Stimulated activated CD4-positive, alpha-beta T cell treated with anti-CD3 and anti-CD28 coated beads, Interleukin-15, amount 100 ng/mL, for 24 hours (primary cell): Measurements from ENCODE around the gene SLC12A5.
A peak's percentile ranks its signal among the peaks of the same experiment; 100 is the strongest.
"Not testable (repeated sequence)": the region's sequence is repeated elsewhere in the genome, so short reads cannot be mapped to it uniquely, and the experiment has no call there.

Experiments
- DNase-seq: peaks from one replicate; pipeline ENCODE4 v3.0.0-alpha.2; 2020

The SLC12A5 gene

GRCh38 chr20:46028772-46029371 lies at the start of gene SLC12A5:
Gene SLC12A5, plus strand, starts transcription at chr20:46029215. Its CDS starts 130 bp downstream, at chr20:46029345.
- no peak for DNase-seq

- no peak for DNase-seq
Observed at GRCh38 chr20:45981261-45981660, 47.8 kb upstream of the SLC12A5 start.

DNA sequence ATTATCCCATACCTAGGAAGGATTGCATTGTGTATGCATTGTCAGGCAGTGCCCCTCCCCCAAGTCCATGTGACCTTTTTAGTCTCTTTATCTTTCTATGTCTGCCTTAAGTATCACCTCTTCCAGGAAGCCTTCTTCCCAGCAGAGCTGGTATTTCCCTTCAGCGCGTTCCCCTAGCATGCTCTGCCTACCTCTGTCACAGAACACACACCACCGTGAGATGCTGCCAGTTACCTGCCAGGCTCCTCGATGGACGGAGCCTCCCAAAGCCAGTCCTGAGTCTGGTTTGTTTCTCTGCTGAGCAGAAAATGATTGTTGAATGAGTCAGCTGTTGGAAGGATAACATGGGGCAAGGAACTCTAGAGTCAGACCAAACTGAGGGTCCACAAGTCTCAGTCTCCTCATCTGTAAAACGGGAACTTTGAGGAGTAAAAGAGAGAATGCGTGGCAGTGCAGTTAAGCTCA lies 45.7 kb upstream of the SLC12A5 start:
- DNase-seq = no peak

GRCh38 chr20:45985573-45985972 lies 43.4 kb upstream of the SLC12A5 start:
- no peak for DNase-seq

DNA sequence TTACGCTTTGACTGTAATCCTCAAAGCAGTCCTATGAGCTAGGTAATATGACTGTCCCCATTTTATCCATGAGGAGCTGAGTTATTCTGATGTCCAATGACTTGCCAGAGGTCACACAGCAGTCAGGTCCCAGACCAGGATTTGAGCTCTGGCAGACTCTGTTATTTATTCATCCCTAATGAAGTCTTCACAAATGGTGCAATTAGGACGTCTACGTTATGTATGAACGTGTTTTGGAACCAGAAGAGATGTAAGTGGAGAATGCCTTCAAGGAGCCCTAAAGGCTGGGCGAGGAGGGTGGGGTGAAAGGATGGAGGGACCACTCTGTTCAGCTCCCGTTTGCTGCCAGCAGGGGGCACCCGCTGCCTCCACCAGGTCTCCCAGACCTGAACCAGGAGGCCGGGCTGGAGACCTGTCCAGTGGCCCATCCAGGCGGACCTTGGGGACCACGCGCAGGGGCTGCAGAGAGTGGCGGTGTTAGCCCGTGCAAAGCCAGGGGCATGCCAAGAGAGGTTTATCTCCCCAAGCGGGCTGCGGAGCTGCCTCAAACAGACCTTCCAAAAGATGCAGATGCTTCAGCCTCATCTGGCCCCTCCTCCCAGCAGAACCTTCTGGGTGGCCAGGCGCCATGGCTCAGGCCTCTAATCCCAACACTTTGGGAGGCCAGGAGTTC lies 41.8 kb upstream of the SLC12A5 start:
- peak; percentile 86 for DNase-seq

- DNase-seq = not testable (repeated sequence)
Observed at GRCh38 chr20:45988830-45989229, 40.2 kb upstream of the SLC12A5 start.

GRCh38 chr20:45991616-45992015 lies 37.4 kb upstream of the SLC12A5 start:
- no peak for DNase-seq

- DNase-seq = no peak
Observed at GRCh38 chr20:45993197-45993951, 35.6 kb upstream of the SLC12A5 start.

GRCh38 chr20:45994761-45995493 lies 34.1 kb upstream of the SLC12A5 start:
- DNase-seq = no peak

DNA sequence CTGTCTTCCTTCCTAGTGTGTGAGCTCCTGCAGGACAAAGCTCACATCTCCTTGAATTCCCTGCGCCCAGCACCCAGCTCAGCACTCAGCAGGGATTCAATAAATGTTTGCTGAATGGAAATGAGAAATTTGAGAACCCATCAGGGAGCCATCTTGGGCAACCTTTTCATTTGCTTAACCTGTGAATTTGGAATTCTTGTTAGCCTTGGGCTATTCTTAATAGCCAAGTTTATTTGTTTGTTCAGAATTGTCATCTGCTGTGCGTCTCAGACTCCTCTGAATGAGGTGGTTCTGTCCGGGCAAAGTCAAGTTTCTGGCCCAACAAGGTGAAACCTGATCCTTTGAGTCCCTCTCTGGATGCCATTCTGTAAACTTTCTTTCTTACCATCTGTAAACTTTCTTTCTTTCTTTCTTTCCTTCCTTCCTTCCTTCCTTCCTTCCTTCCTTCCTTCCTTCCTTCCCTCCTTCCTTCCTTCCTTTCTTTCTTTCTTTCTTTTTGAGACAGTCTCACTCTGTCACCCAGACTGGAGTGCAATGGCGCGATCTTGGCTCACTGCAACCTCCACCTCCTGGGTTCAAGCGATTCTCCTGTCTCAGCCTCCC lies 33.4 kb upstream of the SLC12A5 start:
- not testable (repeated sequence) for DNase-seq

- DNase-seq = no peak
Observed at GRCh38 chr20:45997187-45997586, 31.8 kb upstream of the SLC12A5 start.

- no peak for DNase-seq
Observed at GRCh38 chr20:45998337-45998736, 30.7 kb upstream of the SLC12A5 start.

- DNase-seq = peak; percentile 53
Observed at GRCh38 chr20:45998761-45999160, 30.3 kb upstream of the SLC12A5 start.

DNA sequence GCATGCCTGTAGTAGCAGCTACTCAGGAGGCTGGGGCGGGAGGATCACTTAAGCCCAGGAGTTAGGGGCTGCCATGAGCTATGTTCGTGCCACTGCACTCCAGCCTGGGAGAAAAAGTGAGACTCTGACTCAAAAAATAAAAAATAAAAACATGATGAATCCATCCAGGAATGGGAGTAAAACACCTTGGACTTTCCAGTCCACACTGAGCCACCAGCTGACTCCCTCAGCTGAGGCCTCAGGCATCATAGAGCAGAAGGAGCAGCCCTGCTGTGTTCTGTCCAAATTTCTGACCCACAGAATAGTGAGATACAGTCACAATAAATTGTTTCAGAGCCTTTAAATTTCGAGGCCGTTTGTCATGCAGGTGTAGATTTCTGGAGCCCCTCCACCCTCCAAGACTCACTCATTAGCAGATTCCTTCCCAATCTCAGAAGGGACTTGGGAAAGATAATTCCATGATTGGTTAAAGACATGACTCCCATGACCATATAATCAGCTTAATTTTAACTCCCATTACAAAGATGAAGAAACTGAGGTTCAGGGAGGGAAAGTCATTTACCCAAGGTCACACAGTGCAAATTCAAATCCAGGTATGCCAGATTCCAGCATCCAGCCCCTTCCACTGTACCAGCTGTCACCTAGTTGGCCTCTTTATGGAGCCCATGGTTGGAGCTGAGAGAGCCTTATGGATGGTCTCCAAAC lies 29.3 kb upstream of the SLC12A5 start:
- no peak for DNase-seq

GRCh38 chr20:46000262-46000996 lies 28.6 kb upstream of the SLC12A5 start:
- DNase-seq = peak; percentile 24

DNA sequence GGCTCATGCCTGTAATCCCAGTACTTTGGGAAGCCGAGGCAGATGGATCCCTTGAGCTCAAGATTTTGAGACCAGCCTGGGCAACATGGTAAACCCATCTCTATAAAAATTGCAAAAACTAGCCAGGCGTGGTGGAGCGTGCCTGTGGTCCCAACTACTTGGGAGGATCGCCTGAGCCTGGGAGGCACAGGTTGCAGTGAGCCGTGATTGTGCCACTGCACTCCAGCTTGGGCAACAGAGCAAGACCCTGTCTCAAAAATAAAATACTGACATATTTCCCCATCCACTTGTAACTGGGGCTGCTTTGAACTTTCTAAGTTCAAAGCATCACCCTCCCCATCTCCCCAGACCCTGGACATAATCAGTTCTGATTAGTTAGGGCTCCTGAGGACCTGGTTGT lies 27.5 kb upstream of the SLC12A5 start:
- DNase-seq = no peak

GRCh38 chr20:46002008-46002407 lies 27.0 kb upstream of the SLC12A5 start:
- no peak for DNase-seq

GRCh38 chr20:46004187-46004586 lies 24.8 kb upstream of the SLC12A5 start:
- no peak for DNase-seq

GRCh38 chr20:46004889-46005473 lies 24.0 kb upstream of the SLC12A5 start:
- DNase-seq = no peak

DNA sequence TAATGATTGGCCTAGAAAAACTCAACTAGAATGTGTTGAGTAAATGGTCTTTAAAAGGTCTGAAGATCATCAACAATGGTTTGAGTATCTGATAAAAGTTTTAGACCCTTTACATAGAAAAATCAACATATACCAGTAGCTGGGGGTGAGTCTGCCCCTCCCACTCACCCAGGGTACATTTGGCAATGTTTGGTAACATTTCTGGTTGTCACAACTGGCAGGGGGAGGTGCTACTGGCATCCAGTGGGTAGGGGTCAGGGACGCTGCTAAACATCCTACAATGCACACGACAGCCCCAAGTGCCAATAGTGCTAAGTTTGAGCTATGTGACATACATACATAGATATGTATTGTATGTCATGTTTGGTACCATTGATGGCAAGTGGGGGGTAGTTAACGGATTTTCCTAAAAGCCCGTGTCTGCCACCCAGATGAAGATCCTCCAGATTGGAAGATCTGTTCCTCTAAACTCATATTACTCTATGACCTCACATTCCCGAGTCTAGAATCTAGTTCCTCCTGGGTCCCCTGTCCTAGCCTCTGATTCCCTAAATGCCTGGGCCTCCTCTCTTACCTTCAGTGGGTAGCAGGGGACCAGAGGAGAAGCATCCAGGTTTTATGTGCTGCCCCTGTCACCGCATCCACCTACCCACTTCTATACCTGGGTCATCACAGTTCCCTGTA lies 22.9 kb upstream of the SLC12A5 start:
- no peak for DNase-seq
